Left forelimb (tissue), 1 donor: ENCODE results near the gene CLTCL1.

ENCODE experiments used
- DNase-seq: peaks from one replicate; pipeline ENCODE4 v3.0.0-alpha.2; 2018; ENCODE audit warnings: low spot score

The CLTCL1 gene

GRCh38 chr22:19195796-19196731 lies 95.5 kb downstream of the CLTCL1 start:
- no peak for DNase-seq

DNA sequence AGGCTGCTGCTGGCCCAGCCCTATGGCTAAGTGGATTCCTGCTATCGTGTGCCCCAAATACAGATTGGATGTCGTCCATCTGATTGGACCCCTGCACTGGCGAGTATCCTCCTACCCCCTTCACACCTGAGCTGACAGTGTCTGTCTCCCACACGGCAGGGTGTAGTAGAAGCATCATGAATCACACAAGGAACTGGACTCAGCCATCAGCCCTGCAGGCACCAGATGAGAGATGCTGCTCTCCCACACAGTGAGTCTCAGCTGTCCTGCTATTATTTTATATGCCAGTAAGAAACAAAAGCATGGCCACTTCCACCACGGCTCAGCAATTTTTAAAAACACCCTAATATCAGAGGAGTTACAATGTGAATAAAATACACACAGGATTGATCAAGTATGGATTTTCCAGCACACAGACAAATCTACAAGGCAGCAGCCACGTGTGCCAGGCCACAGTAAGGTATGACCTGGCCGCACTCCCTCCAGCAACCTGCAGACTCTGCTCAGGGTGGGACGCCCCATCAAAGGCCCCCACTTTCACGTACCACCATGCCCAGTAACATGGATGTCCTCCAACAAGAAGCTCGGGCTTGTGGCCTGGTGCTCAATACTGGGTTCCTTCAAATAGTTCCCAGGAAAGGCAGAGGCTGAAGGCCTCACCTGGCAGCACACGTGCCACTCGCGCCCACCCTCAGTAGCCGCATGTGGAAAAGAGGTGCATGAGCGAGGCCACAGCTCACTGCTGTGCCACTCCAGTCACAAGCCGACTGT lies 96.6 kb downstream of the CLTCL1 start:
- no peak for DNase-seq

- no peak for DNase-seq
Measured at GRCh38 chr22:19193879-19194278, 97.6 kb downstream of the CLTCL1 start.

- DNase-seq = no peak
Measured at GRCh38 chr22:19187716-19188563, 103.6 kb downstream of the CLTCL1 start.

GRCh38 chr22:19184276-19184997 lies 107.1 kb downstream of the CLTCL1 start:
- no peak for DNase-seq

GRCh38 chr22:19183216-19183615 lies 108.3 kb downstream of the CLTCL1 start:
- no peak for DNase-seq

DNA sequence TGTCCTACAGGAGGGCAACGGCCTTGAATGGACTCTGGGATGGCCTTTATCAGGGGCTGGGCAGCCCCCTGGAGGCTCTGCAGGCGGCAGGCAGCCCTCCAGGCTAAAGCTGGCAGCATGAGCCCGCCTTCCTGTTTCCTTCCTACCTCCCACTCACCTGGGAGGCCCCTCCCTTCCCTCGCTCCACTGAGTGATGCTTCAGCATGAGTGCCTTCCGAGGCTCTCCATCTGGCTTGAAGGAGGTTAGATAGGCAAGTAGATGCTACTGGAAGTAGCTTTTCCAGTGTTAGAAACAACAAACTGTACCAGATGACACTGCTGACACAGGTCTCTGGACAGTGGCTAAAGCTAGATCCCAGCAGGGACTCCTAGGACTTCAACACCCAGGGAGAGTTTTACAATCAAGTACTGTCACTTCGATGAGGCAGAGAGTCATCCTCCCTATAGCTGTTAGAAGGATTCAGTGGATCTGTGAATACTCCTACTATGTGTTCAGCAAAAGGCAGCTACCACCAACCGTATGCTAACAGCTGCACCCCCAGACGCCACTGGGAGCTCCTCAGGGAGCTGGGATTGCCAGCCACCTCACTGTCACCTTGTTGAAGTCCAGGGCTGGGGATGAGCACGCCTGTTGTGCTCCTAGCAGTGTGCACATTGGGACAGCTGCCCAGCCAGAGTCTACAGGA lies 108.9 kb downstream of the CLTCL1 start:
- no peak for DNase-seq

- no peak for DNase-seq
Measured at GRCh38 chr22:19181786-19182471, 109.6 kb downstream of the CLTCL1 start.

DNA sequence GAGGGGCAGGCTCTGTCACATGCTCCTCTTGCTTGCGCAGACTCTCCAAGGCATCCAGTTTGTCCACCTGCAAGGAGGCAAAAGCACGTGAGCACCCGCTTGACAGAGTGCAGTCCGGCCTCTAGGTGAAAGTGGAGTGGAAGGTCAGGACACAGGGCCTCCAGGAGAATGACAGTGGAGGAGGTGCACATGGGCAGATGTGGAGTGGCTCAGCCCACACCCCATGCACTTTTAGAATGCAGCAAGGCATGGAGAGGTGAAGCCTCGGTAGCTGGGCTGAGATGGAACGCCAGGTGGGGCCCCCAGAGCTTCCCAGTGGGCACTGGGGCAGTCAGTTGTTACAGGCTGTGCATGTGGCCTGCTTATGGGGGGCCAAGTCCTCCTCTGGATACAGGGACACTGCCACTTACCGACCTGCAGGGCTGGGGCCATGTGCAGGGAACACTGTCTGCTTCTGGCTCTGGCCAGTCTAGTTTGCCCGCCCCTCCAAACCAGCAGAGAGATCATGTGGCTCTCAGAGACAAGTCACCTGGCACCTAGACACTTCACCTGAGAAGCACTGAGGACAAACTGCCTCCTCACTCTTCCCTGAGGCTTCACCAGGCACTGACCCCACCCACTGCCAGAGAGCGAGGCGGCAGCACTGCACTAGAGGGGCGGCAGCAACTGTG lies 110.6 kb downstream of the CLTCL1 start:
- no peak for DNase-seq

DNA sequence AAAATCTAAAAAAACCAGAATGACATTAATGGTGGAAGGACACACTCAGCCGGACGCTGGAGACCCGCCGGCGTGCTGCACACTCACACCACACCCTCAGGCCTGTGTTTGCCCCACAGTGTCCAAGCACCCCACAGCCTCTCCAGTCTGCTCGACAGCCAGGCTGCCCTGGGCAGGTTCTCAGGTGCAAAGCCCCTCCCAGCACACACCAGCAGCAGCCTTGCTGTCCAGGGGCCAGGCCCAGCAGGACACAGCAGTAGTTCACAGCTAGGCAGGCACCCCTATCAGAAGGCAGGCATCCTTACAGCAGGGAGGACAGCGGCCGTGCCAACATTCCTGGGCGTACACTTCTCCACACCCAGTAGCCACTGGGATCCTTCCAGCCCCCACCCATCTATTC lies 111.3 kb downstream of the CLTCL1 start:
- DNase-seq = no peak

DNA sequence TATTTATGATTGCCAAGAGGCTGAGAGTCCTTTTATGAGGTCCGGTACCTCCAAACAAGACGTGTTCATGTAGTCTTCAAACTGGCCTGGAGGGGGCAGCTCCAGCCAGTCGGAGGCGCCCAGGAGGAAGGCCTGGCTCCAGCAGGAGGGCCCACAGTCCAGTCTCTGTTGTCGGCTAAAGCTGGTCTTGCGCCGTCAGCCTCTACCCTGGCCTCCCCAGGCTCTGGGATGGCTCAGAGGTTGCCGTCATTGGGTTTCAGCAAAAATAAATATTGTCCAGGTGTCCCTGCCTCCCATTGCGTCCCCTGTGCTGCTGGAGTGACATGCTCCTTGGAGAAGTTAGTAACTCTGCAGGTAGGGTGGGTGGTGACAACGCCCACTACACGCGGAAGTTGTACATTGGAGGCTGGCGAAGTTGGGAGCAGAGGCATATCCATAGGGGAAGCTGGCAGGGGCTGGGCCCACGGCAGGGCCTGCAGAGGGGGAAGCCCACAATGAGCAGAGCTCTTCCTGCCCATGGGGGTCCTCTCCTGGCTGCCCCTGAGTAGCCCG lies 111.9 kb downstream of the CLTCL1 start:
- no peak for DNase-seq

- DNase-seq = peak; percentile 89
Measured at GRCh38 chr22:19178657-19179496, 112.6 kb downstream of the CLTCL1 start, which contains the start of gene SLC25A1. Gene SLC25A1, minus strand, starts transcription at chr22:19178736. Its CDS starts 63 bp downstream, at chr22:19178673.

- DNase-seq = no peak
Measured at GRCh38 chr22:19178065-19178656, 113.4 kb downstream of the CLTCL1 start.

DNA sequence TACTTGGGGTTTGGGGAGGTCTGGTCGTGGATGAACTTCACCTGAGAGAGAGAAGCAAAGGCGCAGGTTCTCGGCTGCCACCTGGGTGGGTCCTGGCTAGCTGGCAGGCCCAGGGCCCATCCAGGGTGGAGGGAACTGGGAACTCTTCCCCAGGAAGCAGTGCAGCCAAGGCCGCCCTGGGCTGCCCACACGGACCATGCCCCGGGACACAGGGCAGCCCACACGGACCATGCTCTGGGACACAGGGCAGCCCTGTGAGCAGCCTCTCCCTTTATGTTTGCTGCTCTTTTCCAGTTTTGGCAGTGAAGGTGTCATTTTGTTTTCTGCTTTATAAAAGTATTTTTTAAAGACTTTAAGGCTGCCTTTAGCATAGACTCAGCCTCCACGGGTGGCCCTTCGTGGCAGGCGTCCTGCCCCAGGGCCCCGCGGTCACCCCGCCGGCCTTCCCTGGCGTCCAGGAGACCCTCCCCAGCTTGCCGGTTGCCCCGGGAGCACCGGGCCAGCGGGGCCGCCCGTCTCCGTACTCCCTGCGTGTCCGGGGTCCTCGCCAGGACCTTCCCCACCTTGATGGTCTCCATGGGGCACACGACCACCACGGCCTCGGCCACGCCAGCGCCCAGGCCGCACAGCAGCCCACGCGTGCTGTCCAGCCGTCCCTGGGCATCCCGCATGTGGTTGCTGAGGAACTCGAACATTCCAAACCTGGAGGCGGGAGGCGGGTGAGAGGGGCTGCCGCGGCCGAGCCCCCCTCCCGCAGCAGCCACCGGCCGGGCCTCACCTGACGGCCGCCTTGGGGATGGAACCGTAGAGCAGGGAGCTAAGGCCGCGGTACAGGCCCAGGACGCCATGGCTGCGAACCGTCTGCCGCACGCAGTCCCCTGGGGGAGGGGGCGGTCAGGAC lies 114.1 kb downstream of the CLTCL1 start:
- no peak for DNase-seq

DNA sequence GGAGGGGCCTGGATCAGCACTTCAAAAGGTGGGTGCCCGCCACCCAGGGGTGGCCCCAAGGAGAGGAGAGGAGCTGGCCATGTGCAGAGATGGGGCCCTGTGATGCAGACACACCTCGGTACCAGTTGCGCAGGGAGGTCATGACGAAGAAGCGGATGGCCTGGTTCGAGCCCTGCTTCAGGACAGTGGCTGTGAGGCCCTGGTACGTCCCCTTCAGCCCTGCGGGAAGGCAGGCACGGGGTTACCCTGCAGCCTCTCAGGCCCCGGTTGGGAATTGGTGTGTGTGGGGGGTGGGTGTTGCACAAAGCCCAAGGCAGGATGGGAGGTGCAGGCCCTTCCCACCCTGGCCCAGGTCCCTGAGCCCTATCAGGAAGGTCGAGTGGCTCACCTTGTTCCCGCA lies 114.8 kb downstream of the CLTCL1 start:
- DNase-seq = no peak

GRCh38 chr22:19176175-19176643 lies 115.3 kb downstream of the CLTCL1 start:
- DNase-seq = no peak
